GM12891 (cell line): ENCODE measurements around the gene RASIP1.

ENCODE experiments used
- PAX5 ChIP-seq: IDR thresholded peaks from 2 replicates; pipeline ENCODE4 v1.6.1; 2011; ENCODE audit warnings: low read length, moderate library complexity, mild to moderate bottlenecking; ENCODE audit not compliant: insufficient read depth, severe bottlenecking
- POLR2A ChIP-seq: IDR thresholded peaks from 2 replicates; pipeline ENCODE4 v1.6.1; 2011; ENCODE audit warnings: low read depth, low read length, control low read depth
- POLR2AphosphoS5 ChIP-seq: IDR thresholded peaks from 2 replicates; pipeline ENCODE4 v1.6.1; 2011; ENCODE audit warnings: low read depth, low read length, control low read depth
- POU2F2 ChIP-seq: IDR thresholded peaks from 2 replicates; pipeline ENCODE4 v1.6.1; 2011; ENCODE audit warnings: low read depth, mild to moderate bottlenecking, control low read depth, low read length, moderate library complexity
- TAF1 ChIP-seq: IDR thresholded peaks from 2 replicates; pipeline ENCODE4 v1.6.1; 2011; ENCODE audit warnings: low read depth, low read length, control low read depth

DNA sequence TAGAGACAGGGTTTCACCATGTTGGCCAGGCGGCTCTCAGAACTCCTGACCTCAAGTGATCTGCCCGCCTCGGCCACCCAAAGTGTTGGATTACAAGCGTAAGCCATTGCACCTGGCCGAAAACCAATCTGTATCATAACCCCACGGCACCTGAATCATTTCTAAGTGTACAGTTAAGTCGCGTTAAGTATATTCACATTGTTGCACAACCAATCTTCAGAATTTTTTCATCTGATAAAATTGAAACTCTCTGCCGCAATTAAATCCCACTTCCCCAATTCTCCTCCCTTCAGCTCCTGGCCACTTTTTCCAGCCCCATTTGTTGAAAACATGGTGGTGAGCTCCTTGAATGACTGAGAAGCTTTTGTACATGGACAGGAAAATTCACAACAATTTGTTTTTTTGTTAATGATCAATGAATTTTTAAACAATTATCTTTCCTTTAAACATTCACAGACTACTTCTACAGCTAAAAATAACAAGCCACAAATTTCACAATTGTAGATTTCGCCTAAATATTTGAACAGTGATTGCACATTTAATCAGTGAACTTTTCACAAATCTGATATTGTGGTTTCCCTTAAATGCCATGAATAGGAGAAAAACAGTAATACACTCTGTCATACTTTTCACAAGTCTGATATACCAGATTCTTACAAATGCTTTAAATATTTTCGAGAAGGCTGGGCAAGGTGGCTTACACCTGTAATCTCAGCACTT, 28.7 kb upstream of the RASIP1 start:
- TF ChIP-seq PAX5 (no peak), POLR2A (no peak), POLR2AphosphoS5 (no peak), TAF1 (no peak), POU2F2 (no peak)
